Measurements from ENCODE around the gene HP1BP3.

HP1BP3 gene

GRCh38 chr1:20785907-20786252 lies 1.2 kb downstream of the HP1BP3 start:
- TF ChIP-seq CREB1 (IDR thresholded peaks at IDR 0.05; ENCODE audit: low read depth) = no peak
- no peak for TF ChIP-seq USF1 (IDR thresholded peaks at IDR 0.05)
- TF ChIP-seq TEAD4 (IDR thresholded peaks at IDR 0.05) = no peak
- TF ChIP-seq NFIC (IDR thresholded peaks at IDR 0.05) = no peak
- TF ChIP-seq MAX (IDR thresholded peaks at IDR 0.05) = no peak
- TF ChIP-seq ZBTB7A (IDR thresholded peaks at IDR 0.05; ENCODE audit: low read depth) = no peak
- TF ChIP-seq, protein P1, sequence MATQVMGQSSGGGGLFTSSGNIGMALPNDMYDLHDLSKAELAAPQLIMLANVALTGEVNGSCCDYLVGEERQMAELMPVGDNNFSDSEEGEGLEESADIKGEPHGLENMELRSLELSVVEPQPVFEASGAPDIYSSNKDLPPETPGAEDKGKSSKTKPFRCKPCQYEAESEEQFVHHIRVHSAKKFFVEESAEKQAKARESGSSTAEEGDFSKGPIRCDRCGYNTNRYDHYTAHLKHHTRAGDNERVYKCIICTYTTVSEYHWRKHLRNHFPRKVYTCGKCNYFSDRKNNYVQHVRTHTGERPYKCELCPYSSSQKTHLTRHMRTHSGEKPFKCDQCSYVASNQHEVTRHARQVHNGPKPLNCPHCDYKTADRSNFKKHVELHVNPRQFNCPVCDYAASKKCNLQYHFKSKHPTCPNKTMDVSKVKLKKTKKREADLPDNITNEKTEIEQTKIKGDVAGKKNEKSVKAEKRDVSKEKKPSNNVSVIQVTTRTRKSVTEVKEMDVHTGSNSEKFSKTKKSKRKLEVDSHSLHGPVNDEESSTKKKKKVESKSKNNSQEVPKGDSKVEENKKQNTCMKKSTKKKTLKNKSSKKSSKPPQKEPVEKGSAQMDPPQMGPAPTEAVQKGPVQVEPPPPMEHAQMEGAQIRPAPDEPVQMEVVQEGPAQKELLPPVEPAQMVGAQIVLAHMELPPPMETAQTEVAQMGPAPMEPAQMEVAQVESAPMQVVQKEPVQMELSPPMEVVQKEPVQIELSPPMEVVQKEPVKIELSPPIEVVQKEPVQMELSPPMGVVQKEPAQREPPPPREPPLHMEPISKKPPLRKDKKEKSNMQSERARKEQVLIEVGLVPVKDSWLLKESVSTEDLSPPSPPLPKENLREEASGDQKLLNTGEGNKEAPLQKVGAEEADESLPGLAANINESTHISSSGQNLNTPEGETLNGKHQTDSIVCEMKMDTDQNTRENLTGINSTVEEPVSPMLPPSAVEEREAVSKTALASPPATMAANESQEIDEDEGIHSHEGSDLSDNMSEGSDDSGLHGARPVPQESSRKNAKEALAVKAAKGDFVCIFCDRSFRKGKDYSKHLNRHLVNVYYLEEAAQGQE (IDR thresholded peaks at IDR 0.05; ENCODE audit: low read depth) = no peak

DNA sequence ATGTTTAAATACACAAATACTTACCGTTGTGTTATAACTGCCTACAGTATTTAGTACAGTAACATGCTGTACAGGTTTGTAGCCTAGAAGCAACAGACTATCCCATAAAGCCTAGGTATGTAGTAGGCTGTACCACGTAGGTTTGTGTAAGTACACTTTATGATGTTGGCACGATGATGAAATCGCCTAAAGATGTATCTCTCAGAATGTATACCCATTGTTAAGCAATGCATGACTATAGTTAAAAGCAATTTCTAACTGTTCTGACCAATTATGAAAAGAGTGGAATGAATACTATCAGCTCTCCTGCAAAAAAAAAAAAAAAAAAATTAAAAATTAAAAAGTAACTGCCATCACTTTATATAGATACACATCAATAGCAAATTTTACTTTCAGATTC lies 11.4 kb downstream of the HP1BP3 start:
- no peak for TF ChIP-seq MAX (IDR thresholded peaks at IDR 0.05)
- TF ChIP-seq TCF12 (IDR thresholded peaks at IDR 0.05; ENCODE audit: low read depth) = no peak
- TF ChIP-seq YY1 (IDR thresholded peaks at IDR 0.05; ENCODE audit: low read depth) = no peak
- no peak for TF ChIP-seq TAF1 (IDR thresholded peaks at IDR 0.05; ENCODE audit: low read depth)

DNA sequence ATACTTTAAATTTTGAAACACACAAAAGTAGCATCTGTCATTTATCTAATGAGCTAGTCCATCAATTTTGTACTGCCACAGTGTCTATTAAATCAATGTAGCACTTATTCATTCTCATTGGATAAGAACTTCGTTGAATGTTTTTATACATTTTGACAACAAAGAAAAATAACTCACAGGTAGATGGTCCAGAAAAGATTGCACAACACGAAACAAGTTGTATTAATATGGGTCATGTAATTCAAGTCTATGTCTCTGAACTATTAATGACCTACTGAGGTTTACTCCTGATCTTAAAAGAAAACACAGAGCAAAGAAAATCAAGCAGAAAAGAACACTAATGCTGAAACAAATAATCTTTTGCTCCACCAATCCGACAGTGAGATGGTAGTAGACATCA lies 15.3 kb downstream of the HP1BP3 start:
- TF ChIP-seq FOXM1 (IDR thresholded peaks at IDR 0.05; ENCODE audit: borderline replicate concordance, low read depth) = no peak
- TF ChIP-seq TAF1 (IDR thresholded peaks at IDR 0.05; ENCODE audit: low read depth) = no peak
- no peak for TF ChIP-seq EP300 (IDR thresholded peaks at IDR 0.05; ENCODE audit: borderline replicate concordance)
- TF ChIP-seq EGR1 (IDR thresholded peaks at IDR 0.05) = no peak
- TF ChIP-seq, protein P1 (IDR thresholded peaks at IDR 0.05; ENCODE audit: low read depth) = no peak
- TF ChIP-seq USF1 (IDR thresholded peaks at IDR 0.05) = no peak
- TF ChIP-seq CEBPB (IDR thresholded peaks at IDR 0.05) = no peak
- no peak for TF ChIP-seq CREB1 (IDR thresholded peaks at IDR 0.05; ENCODE audit: low read depth)
- no peak for TF ChIP-seq TEAD4 (IDR thresholded peaks at IDR 0.05)
- no peak for TF ChIP-seq MAX (IDR thresholded peaks at IDR 0.05)
- no peak for TF ChIP-seq YY1 (IDR thresholded peaks at IDR 0.05; ENCODE audit: low read depth)
- no peak for TF ChIP-seq RAD21 (IDR thresholded peaks at IDR 0.05; ENCODE audit: low read depth)
- no peak for TF ChIP-seq TCF12 (IDR thresholded peaks at IDR 0.05; ENCODE audit: low read depth)
- no peak for TF ChIP-seq ZBTB7A (IDR thresholded peaks at IDR 0.05; ENCODE audit: low read depth)
- TF ChIP-seq NFIC (IDR thresholded peaks at IDR 0.05) = no peak

DNA sequence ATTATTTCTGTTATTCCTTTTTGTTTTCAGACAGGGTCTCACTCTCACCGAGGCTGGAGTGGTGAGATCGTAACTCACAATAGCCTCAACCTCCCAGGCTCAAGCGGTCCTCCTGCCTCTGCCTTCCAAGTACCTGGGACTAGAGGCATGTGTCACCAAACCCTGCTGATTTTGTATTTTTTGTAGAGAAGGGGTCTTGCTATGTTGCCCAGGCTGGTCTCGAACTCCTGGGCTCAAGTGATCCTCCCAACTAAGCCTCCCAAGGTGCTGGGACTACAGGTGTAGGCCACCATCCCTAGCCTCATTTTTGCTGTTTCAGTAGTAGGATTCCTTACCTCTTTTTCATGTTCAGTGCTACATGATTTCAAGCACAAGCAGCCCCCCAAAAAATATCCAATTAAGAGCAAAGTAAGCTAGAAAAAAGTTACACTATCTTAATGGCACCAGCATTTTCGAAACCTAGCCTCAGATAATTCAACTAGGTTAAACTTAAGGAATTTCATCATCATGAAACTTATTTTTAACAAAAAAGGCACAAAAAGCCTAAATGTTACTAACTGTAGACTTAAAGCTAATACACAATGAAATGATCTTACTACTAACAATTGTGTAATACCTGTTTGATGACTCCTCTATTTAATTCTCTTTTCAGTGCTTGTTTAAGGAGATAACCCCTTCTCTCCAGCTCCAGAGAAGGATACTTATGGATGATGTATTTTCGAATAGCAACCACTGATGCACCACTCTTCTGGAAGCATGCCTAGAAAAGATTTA lies 16.6 kb downstream of the HP1BP3 start:
- TF ChIP-seq USF1 (IDR thresholded peaks at IDR 0.05) = no peak
- no peak for TF ChIP-seq RAD21 (IDR thresholded peaks at IDR 0.05; ENCODE audit: low read depth)
- TF ChIP-seq TEAD4 (IDR thresholded peaks at IDR 0.05) = no peak
- TF ChIP-seq, protein P1 (IDR thresholded peaks at IDR 0.05; ENCODE audit: low read depth) = no peak
- no peak for TF ChIP-seq FOXM1 (IDR thresholded peaks at IDR 0.05; ENCODE audit: borderline replicate concordance, low read depth)
